HepG2 (cell line): Measurements from ENCODE around the gene PPCDC. TPM values are rescaled to one million over a fixed set of nuclear protein-coding genes. Genes with fewer than 3 reads are reported as not detected.

Source experiments
- GABPA ChIP-seq, 2 experiments: IDR thresholded peaks; 2 replicates each; pipeline ENCODE4 v1.6.1; 2011 to 2016; ENCODE audit warnings: low read depth in 2 of 2, low read length in 1 of 2, missing biosample characterization in 1 of 2, missing genetic modification characterization in 1 of 2
- JDP2 ChIP-seq: sonication (generic); formaldehyde crosslinking; IDR thresholded peaks from 2 replicates; pipeline ENCODE4 v1.8.1; 2022; ENCODE audit warnings: missing genetic modification reagents, borderline replicate concordance
- MAFF ChIP-seq: IDR thresholded peaks from 2 replicates; pipeline ENCODE4 v1.6.1; 2011; ENCODE audit warnings: low read depth, low read length, improper control_type of control experiment
- NFIC ChIP-seq: IDR thresholded peaks from 2 replicates; pipeline ENCODE4 v1.6.1; 2012; ENCODE audit warnings: mild to moderate bottlenecking, low read length, inconsistent platforms
- REPIN1 ChIP-seq: sonication (generic); formaldehyde crosslinking; IDR thresholded peaks from 2 replicates; pipeline ENCODE4 v1.8.0; 2022; ENCODE audit warnings: missing genetic modification reagents, low read depth, mild to moderate bottlenecking, borderline replicate concordance
- RFXAP ChIP-seq: sonication (generic); formaldehyde crosslinking; IDR thresholded peaks from 2 replicates; pipeline ENCODE4 v1.4.0; 2020; ENCODE audit warnings: missing genetic modification reagents, borderline replicate concordance
- SATB2 ChIP-seq: sonication (generic); formaldehyde crosslinking; IDR thresholded peaks from 2 replicates; pipeline ENCODE4 v1.5.0; 2020; ENCODE audit warnings: missing genetic modification reagents
- SRSF1 ChIP-seq: fragments of 200-400 bp; formaldehyde crosslinking; optimal IDR thresholded peaks from 2 replicates; pipeline ENCODE3; 2017; ENCODE audit warnings: mild to moderate bottlenecking, low read depth, low read length, moderate library complexity
- ZBTB10 ChIP-seq: sonication (generic); formaldehyde crosslinking; IDR thresholded peaks from 2 replicates; pipeline ENCODE4 v1.4.0; 2020; ENCODE audit warnings: missing genetic modification reagents, borderline replicate concordance
- ZFP36 ChIP-seq: fragments of 150-350 bp; IDR thresholded peaks from 2 replicates; pipeline ENCODE4 v1.6.1; 2018; ENCODE audit warnings: borderline replicate concordance, low read length, low read depth; ENCODE audit not compliant: partially characterized antibody
- ZFY ChIP-seq: sonication (generic); formaldehyde crosslinking; IDR thresholded peaks from 2 replicates; pipeline ENCODE4 v1.4.0; 2020; ENCODE audit warnings: missing genetic modification reagents
- ZNF230 ChIP-seq: sonication (generic); formaldehyde crosslinking; IDR thresholded peaks from 2 replicates; pipeline ENCODE4 v1.4.0; 2020; ENCODE audit warnings: mild to moderate bottlenecking, missing genetic modification reagents
- ZNF263 ChIP-seq: sonication (generic); formaldehyde crosslinking; IDR thresholded peaks from 2 replicates; pipeline ENCODE4 v1.4.0; 2020; ENCODE audit warnings: missing genetic modification reagents
- ZNF333 ChIP-seq: sonication (generic); formaldehyde crosslinking; IDR thresholded peaks from 2 replicates; pipeline ENCODE4 v1.4.0; 2020; ENCODE audit warnings: mild to moderate bottlenecking, missing genetic modification reagents, borderline replicate concordance
- ZNF460 ChIP-seq: sonication (generic); formaldehyde crosslinking; IDR thresholded peaks from 2 replicates; pipeline ENCODE4 v1.5.1; 2020; ENCODE audit warnings: missing genetic modification reagents, mild to moderate bottlenecking, borderline replicate concordance
- ZNF556 ChIP-seq: sonication (generic); formaldehyde crosslinking; IDR thresholded peaks from 2 replicates; pipeline ENCODE4 v1.4.0; 2020; ENCODE audit warnings: mild to moderate bottlenecking, missing genetic modification reagents, borderline replicate concordance
- ZNF572 ChIP-seq: sonication (generic); formaldehyde crosslinking; IDR thresholded peaks from 2 replicates; pipeline ENCODE4 v1.5.1; 2020; ENCODE audit warnings: mild to moderate bottlenecking, missing genetic modification reagents
- ZNF580 ChIP-seq: IDR thresholded peaks from 2 replicates; pipeline ENCODE4 v1.6.1; 2016; ENCODE audit warnings: low read depth, borderline replicate concordance
- ZNF749 ChIP-seq: sonication (generic); formaldehyde crosslinking; IDR thresholded peaks from 2 replicates; pipeline ENCODE4 v1.8.0; 2022; ENCODE audit warnings: mild to moderate bottlenecking, missing genetic modification reagents, moderate library complexity, borderline replicate concordance
- polyA plus RNA-seq, 8 experiments: library from polyadenylated mRNA; depleted of rRNA in 3 of 8; stranded (reverse) in 7 of 8; unstranded in 1 of 8; fragments of >200 nt; fragmentation: Illumina TruSeq in 4 of 8; extraction: Trizol in 4 of 8; gene quantifications; 2 replicates each; pipeline versions ENCODE4 v1.2.1 to v1.2.3, GENCODE V29; 2011 to 2016; ENCODE audit warnings: low read depth in 4 of 8, missing spikeins in 1 of 8, mixed read lengths in 1 of 8; ENCODE audit not compliant: insufficient read depth in 1 of 8
- total RNA-seq, 5 experiments: library from RNA; depleted of rRNA; stranded (reverse); fragments of >200 nt; fragmentation: Illumina TruSeq; extraction: Trizol; gene quantifications; 2 replicates each; pipeline ENCODE4 v1.2.3, GENCODE V29; 2016; ENCODE audit warnings: low read depth in 1 of 5
- TF ChIP-seq, protein P1 (sequence below): sonication (generic); formaldehyde crosslinking; IDR thresholded peaks from 2 replicates; pipeline ENCODE4 v1.9.0; 2021; ENCODE audit warnings: mild to moderate bottlenecking, missing genetic modification reagents

The PPCDC gene
- total and polyA plus RNA-seq, 2 of the 13 experiments (the other 11 are each of a cell fraction or from before 2014, with no cell fraction given): 12.3 to 12.8 TPM

GRCh38 chr15:75023181-75023871 is at the start of gene PPCDC (continued):
- TF ChIP-seq ZBTB10 (CRISPR knock-in tag): no peak
- TF ChIP-seq SATB2 (CRISPR knock-in tag): peak; percentile 86
- TF ChIP-seq JDP2 (CRISPR knock-in tag): no peak
- peak; percentile 88 for TF ChIP-seq REPIN1
- TF ChIP-seq NFIC: 0 out of 2 replicates have a peak, but pooled peaks have one; percentile 25
- no peak for TF ChIP-seq MAFF
- TF ChIP-seq ZNF230 (CRISPR knock-in tag): no peak
- peak; percentile 54 for TF ChIP-seq SRSF1
- 0 out of 2 replicates have a peak, but pooled peaks have one; percentile 24 for TF ChIP-seq ZNF556 (CRISPR knock-in tag)
- TF ChIP-seq ZNF572 (CRISPR knock-in tag): peak; percentile 55; the same call in 1 of the 2 replicates
- no peak; the same call in 1 of the 2 replicates for TF ChIP-seq GABPA (IDR thresholded peaks at IDR 0.05; ENCODE audit: low read depth, low read length)
- TF ChIP-seq GABPA (CRISPR knock-in tag; IDR thresholded peaks at IDR 0.05; ENCODE audit: low read depth): peak; percentile 80
- no peak for TF ChIP-seq ZFP36
- TF ChIP-seq ZFY (CRISPR knock-in tag): peak; percentile 80
- TF ChIP-seq ZNF333 (CRISPR knock-in tag): 0 out of 2 replicates have a peak, but pooled peaks have one; percentile 51
- TF ChIP-seq RFXAP (CRISPR knock-in tag): 0 out of 2 replicates have a peak, but pooled peaks have one; percentile 60
- TF ChIP-seq ZNF263 (CRISPR knock-in tag): no peak
- TF ChIP-seq, protein P1, sequence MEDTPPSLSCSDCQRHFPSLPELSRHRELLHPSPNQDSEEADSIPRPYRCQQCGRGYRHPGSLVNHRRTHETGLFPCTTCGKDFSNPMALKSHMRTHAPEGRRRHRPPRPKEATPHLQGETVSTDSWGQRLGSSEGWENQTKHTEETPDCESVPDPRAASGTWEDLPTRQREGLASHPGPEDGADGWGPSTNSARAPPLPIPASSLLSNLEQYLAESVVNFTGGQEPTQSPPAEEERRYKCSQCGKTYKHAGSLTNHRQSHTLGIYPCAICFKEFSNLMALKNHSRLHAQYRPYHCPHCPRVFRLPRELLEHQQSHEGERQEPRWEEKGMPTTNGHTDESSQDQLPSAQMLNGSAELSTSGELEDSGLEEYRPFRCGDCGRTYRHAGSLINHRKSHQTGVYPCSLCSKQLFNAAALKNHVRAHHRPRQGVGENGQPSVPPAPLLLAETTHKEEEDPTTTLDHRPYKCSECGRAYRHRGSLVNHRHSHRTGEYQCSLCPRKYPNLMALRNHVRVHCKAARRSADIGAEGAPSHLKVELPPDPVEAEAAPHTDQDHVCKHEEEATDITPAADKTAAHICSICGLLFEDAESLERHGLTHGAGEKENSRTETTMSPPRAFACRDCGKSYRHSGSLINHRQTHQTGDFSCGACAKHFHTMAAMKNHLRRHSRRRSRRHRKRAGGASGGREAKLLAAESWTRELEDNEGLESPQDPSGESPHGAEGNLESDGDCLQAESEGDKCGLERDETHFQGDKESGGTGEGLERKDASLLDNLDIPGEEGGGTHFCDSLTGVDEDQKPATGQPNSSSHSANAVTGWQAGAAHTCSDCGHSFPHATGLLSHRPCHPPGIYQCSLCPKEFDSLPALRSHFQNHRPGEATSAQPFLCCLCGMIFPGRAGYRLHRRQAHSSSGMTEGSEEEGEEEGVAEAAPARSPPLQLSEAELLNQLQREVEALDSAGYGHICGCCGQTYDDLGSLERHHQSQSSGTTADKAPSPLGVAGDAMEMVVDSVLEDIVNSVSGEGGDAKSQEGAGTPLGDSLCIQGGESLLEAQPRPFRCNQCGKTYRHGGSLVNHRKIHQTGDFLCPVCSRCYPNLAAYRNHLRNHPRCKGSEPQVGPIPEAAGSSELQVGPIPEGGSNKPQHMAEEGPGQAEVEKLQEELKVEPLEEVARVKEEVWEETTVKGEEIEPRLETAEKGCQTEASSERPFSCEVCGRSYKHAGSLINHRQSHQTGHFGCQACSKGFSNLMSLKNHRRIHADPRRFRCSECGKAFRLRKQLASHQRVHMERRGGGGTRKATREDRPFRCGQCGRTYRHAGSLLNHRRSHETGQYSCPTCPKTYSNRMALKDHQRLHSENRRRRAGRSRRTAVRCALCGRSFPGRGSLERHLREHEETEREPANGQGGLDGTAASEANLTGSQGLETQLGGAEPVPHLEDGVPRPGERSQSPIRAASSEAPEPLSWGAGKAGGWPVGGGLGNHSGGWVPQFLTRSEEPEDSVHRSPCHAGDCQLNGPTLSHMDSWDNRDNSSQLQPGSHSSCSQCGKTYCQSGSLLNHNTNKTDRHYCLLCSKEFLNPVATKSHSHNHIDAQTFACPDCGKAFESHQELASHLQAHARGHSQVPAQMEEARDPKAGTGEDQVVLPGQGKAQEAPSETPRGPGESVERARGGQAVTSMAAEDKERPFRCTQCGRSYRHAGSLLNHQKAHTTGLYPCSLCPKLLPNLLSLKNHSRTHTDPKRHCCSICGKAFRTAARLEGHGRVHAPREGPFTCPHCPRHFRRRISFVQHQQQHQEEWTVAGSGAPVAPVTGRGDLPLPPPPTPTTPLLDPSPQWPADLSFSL (CRISPR knock-in tag): no peak
- 0 out of 2 replicates have a peak, but pooled peaks have one; percentile 11 for TF ChIP-seq ZNF749 (CRISPR knock-in tag)
- no peak for TF ChIP-seq ZNF460 (CRISPR knock-in tag)
- peak; percentile 69; the same call in 1 of the 2 replicates for TF ChIP-seq ZNF580
